GM23338 (cell line): ENCODE measurements around the gene FOXO3.

ENCODE experiments used
- CREB1 ChIP-seq: fragments of 250-450 bp; sonication (Bioruptor Pico); IDR thresholded peaks from 2 replicates; pipeline ENCODE4 v1.5.0; 2020; ENCODE audit warnings: low read depth, mild to moderate bottlenecking, moderate library complexity
- EZH2 ChIP-seq: fragments of 200-600 bp; sonication (generic); IDR thresholded peaks from one replicate; pipeline ENCODE4 v1.8.0; 2017; ENCODE audit warnings: antibody characterized with exemption, mild to moderate bottlenecking, low read depth; ENCODE audit not compliant: unreplicated experiment
- EZH2phosphoT487 ChIP-seq: fragments of 200-600 bp; sonication (generic); IDR thresholded peaks from one replicate; pipeline ENCODE4 v1.8.1; 2018; ENCODE audit warnings: antibody characterized with exemption; ENCODE audit not compliant: unreplicated experiment
- JUNB ChIP-seq: IDR thresholded peaks from one replicate; pipeline ENCODE4 v1.6.1; 2016; ENCODE audit warnings: antibody characterized with exemption; ENCODE audit not compliant: unreplicated experiment
- POLR2AphosphoS5 ChIP-seq: IDR thresholded peaks from 2 replicates; pipeline ENCODE4 v1.6.1; 2016; ENCODE audit warnings: antibody characterized with exemption, low read depth
- STAT1 ChIP-seq: IDR thresholded peaks from one replicate; pipeline ENCODE4 v1.6.1; 2016; ENCODE audit warnings: antibody characterized with exemption; ENCODE audit not compliant: unreplicated experiment
- ZNF331 ChIP-seq: fragments of 250-450 bp; sonication (Bioruptor Pico); IDR thresholded peaks from 2 replicates; pipeline ENCODE4 v1.5.0; 2020; ENCODE audit warnings: low read depth, mild to moderate bottlenecking, moderate library complexity
- TF ChIP-seq, protein P1 (sequence below), 2 experiments: fragments of 200-600 bp in 1 of 2; sonication (generic) in 1 of 2; conservative IDR thresholded peaks; 2 replicates each; pipeline versions ENCODE4 v1.5.1 to v1.6.1; 2016 to 2017; ENCODE audit warnings: antibody characterized with exemption in 2 of 2, low read depth in 2 of 2, mild to moderate bottlenecking in 2 of 2, moderate library complexity in 1 of 2
- TF ChIP-seq, protein P2 (sequence below): fragments of 250-450 bp; sonication (Bioruptor Pico); IDR thresholded peaks from 2 replicates; pipeline ENCODE4 v1.5.0; 2020; ENCODE audit warnings: mild to moderate bottlenecking, moderate library complexity
- TF ChIP-seq, protein P3 (sequence below): IDR thresholded peaks from one replicate; pipeline ENCODE4 v1.6.1; 2018; ENCODE audit warnings: antibody characterized with exemption; ENCODE audit not compliant: unreplicated experiment
- TF ChIP-seq, protein P4 (sequence below): IDR thresholded peaks from 2 replicates; pipeline ENCODE4 v1.6.1; 2016; ENCODE audit warnings: antibody characterized with exemption

DNA sequence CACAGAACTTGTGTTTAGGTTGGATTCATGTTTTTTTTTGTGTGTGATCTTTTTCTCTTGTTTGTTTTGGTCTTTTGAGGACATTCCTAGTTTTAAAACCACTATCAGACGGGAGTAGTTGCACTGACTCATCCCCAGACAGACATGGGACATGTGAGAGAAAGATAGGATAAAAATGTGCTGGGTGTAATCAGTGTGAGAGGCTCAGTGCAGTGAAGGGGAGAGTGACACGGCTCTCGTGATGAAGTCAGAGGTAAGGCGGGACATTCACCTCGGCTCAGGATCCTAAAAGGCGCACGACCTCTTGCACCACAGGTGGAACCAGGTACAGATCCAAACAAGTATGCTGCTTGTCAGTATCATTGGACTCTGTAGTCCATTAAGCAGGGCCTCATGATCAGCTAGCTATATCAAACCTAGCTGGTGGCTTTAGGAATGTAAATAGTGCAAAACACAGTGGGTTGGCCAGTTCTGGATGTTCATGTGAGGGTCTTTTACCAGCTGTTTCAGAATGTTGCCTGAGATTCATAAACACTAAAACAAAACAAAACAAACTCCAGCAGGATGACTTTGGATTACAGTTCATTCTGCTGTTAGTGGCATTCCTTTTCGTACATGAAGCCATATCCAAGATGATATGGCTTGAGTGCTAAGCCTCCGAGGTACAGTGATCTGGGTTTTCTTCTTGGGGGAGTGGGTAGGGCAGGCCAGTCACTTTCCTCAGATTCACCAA is 18.0 kb downstream of the FOXO3 start:
- TF ChIP-seq, protein P1, sequence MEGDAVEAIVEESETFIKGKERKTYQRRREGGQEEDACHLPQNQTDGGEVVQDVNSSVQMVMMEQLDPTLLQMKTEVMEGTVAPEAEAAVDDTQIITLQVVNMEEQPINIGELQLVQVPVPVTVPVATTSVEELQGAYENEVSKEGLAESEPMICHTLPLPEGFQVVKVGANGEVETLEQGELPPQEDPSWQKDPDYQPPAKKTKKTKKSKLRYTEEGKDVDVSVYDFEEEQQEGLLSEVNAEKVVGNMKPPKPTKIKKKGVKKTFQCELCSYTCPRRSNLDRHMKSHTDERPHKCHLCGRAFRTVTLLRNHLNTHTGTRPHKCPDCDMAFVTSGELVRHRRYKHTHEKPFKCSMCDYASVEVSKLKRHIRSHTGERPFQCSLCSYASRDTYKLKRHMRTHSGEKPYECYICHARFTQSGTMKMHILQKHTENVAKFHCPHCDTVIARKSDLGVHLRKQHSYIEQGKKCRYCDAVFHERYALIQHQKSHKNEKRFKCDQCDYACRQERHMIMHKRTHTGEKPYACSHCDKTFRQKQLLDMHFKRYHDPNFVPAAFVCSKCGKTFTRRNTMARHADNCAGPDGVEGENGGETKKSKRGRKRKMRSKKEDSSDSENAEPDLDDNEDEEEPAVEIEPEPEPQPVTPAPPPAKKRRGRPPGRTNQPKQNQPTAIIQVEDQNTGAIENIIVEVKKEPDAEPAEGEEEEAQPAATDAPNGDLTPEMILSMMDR (conservative IDR thresholded peaks at IDR 0.05; ENCODE audit: low read depth in 2 of 2), result no peak
- TF ChIP-seq, protein P2, sequence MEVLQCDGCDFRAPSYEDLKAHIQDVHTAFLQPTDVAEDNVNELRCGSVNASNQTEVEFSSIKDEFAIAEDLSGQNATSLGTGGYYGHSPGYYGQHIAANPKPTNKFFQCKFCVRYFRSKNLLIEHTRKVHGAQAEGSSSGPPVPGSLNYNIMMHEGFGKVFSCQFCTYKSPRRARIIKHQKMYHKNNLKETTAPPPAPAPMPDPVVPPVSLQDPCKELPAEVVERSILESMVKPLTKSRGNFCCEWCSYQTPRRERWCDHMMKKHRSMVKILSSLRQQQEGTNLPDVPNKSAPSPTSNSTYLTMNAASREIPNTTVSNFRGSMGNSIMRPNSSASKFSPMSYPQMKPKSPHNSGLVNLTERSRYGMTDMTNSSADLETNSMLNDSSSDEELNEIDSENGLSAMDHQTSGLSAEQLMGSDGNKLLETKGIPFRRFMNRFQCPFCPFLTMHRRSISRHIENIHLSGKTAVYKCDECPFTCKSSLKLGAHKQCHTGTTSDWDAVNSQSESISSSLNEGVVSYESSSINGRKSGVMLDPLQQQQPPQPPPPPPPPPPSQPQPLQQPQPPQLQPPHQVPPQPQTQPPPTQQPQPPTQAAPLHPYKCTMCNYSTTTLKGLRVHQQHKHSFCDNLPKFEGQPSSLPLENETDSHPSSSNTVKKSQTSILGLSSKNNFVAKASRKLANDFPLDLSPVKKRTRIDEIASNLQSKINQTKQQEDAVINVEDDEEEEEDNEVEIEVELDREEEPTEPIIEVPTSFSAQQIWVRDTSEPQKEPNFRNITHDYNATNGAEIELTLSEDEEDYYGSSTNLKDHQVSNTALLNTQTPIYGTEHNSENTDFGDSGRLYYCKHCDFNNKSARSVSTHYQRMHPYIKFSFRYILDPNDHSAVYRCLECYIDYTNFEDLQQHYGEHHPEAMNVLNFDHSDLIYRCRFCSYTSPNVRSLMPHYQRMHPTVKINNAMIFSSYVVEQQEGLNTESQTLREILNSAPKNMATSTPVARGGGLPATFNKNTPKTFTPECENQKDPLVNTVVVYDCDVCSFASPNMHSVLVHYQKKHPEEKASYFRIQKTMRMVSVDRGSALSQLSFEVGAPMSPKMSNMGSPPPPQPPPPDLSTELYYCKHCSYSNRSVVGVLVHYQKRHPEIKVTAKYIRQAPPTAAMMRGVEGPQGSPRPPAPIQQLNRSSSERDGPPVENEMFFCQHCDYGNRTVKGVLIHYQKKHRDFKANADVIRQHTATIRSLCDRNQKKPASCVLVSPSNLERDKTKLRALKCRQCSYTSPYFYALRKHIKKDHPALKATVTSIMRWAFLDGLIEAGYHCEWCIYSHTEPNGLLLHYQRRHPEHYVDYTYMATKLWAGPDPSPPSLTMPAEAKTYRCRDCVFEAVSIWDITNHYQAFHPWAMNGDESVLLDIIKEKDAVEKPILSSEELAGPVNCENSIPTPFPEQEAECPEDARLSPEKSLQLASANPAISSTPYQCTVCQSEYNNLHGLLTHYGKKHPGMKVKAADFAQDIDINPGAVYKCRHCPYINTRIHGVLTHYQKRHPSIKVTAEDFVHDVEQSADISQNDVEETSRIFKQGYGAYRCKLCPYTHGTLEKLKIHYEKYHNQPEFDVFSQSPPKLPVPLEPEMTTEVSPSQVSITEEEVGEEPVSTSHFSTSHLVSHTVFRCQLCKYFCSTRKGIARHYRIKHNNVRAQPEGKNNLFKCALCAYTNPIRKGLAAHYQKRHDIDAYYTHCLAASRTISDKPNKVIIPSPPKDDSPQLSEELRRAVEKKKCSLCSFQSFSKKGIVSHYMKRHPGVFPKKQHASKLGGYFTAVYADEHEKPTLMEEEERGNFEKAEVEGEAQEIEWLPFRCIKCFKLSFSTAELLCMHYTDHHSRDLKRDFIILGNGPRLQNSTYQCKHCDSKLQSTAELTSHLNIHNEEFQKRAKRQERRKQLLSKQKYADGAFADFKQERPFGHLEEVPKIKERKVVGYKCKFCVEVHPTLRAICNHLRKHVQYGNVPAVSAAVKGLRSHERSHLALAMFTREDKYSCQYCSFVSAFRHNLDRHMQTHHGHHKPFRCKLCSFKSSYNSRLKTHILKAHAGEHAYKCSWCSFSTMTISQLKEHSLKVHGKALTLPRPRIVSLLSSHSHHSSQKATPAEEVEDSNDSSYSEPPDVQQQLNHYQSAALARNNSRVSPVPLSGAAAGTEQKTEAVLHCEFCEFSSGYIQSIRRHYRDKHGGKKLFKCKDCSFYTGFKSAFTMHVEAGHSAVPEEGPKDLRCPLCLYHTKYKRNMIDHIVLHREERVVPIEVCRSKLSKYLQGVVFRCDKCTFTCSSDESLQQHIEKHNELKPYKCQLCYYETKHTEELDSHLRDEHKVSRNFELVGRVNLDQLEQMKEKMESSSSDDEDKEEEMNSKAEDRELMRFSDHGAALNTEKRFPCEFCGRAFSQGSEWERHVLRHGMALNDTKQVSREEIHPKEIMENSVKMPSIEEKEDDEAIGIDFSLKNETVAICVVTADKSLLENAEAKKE (CRISPR knock-in tag), result no peak
- no peak for TF ChIP-seq CREB1 (CRISPR knock-in tag)
- no peak for TF ChIP-seq EZH2
- no peak for TF ChIP-seq EZH2phosphoT487
- TF ChIP-seq, protein P3, sequence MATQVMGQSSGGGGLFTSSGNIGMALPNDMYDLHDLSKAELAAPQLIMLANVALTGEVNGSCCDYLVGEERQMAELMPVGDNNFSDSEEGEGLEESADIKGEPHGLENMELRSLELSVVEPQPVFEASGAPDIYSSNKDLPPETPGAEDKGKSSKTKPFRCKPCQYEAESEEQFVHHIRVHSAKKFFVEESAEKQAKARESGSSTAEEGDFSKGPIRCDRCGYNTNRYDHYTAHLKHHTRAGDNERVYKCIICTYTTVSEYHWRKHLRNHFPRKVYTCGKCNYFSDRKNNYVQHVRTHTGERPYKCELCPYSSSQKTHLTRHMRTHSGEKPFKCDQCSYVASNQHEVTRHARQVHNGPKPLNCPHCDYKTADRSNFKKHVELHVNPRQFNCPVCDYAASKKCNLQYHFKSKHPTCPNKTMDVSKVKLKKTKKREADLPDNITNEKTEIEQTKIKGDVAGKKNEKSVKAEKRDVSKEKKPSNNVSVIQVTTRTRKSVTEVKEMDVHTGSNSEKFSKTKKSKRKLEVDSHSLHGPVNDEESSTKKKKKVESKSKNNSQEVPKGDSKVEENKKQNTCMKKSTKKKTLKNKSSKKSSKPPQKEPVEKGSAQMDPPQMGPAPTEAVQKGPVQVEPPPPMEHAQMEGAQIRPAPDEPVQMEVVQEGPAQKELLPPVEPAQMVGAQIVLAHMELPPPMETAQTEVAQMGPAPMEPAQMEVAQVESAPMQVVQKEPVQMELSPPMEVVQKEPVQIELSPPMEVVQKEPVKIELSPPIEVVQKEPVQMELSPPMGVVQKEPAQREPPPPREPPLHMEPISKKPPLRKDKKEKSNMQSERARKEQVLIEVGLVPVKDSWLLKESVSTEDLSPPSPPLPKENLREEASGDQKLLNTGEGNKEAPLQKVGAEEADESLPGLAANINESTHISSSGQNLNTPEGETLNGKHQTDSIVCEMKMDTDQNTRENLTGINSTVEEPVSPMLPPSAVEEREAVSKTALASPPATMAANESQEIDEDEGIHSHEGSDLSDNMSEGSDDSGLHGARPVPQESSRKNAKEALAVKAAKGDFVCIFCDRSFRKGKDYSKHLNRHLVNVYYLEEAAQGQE, result no peak
- no peak for TF ChIP-seq POLR2AphosphoS5
- no peak for TF ChIP-seq ZNF331 (CRISPR knock-in tag)
- TF ChIP-seq STAT1, result no peak
- TF ChIP-seq, protein P4, sequence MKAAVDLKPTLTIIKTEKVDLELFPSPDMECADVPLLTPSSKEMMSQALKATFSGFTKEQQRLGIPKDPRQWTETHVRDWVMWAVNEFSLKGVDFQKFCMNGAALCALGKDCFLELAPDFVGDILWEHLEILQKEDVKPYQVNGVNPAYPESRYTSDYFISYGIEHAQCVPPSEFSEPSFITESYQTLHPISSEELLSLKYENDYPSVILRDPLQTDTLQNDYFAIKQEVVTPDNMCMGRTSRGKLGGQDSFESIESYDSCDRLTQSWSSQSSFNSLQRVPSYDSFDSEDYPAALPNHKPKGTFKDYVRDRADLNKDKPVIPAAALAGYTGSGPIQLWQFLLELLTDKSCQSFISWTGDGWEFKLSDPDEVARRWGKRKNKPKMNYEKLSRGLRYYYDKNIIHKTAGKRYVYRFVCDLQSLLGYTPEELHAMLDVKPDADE, result no peak
- TF ChIP-seq JUNB, result no peak
